ENCODE measurements around the gene TYMP. TPM values are rescaled to one million over a fixed set of nuclear protein-coding genes. Genes with fewer than 3 reads are reported as not detected.

TYMP gene
- polyA plus RNA-seq, 1 donor, result 2.8 TPM

- DNase-seq (ENCODE audit: low read depth), result no peak
These were observed 44.3 kb downstream of the TYMP start for GRCh38 chr22:50485221-50486131.

DNA sequence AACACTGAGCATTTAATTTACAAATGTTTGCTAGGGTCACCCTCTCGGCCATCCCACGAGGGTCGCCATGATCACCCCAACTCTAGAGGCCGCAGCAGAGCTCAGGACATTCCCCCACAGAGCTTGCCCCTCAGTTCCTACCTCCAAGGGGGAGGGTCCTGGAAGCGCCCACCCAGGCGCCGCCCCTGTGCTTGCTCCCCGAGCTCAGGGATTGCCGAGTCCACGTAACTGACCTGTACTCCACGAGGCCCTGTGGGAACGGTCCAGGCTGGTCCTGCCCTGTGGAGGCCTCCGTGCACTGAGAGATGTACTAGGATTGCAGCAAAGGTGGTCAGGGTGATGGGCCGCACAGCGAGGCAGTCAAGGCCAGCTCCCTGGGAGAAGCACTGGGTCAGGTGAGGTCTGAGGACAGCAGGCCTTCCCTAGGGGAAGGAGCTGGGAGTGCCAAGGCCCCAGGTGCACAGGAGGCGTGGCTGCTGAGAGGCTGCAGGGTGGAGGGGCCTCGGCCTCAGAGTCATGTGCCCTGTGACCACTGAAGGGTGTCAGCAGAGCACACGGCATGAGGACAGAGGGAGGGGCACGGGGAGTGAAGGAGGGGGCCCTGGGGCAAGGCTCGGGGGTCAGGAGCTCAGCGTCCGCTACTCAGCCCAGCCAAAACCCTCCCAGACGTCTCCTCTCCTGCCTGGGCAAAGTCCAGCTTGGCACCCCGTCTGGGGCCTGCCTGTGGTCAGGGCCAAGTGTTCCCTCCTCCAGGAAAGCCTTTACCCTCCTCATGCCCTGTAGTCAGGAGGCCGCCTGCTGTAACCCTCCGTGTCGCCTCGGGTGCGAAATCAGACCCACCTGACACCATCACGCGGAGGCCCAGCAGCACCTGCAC, 45.6 kb downstream of the TYMP start:
- no peak for DNase-seq (ENCODE audit: low read depth)

DNA sequence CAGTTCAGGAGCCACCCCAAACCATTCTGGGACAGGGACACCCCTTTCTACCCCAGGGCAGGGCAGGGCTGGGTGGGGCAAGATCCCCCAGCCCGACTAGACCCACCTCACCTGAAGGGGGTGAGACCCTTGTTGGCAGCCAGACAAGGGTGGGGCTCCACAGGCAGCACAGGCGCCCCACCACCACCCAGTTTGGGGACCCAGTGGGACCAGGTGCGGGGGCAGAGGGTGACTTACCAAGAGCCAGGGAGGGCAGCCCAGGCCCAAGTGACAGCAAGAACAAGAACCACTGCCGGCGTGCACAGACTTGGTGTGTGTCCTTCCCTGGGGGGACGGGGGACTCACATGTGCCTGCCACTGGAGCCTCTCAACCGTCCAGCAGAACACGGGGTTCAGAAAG, 46.3 kb downstream of the TYMP start:
- DNase-seq (ENCODE audit: low read depth), result no peak

DNA sequence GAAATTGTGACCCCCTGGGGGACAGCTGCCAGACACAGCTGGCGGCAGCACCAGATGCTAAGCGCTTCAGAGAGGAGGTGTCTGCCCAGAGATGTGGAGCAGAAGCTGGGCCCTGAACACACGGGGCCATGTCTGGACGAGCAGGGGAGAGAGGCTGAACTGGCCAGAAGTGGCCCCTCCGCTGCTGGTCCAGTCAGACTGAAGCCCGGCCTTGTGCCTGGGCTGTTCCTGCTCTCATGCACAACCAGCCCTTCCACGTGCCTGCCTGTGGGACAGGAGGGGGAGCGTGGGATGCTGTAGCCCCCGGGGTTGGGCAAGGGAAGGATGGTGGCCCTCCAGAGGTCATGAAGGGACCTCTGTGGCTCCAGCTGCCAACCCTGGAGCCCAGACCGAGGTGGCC, 46.7 kb downstream of the TYMP start:
- no peak for DNase-seq (ENCODE audit: low read depth)

DNA sequence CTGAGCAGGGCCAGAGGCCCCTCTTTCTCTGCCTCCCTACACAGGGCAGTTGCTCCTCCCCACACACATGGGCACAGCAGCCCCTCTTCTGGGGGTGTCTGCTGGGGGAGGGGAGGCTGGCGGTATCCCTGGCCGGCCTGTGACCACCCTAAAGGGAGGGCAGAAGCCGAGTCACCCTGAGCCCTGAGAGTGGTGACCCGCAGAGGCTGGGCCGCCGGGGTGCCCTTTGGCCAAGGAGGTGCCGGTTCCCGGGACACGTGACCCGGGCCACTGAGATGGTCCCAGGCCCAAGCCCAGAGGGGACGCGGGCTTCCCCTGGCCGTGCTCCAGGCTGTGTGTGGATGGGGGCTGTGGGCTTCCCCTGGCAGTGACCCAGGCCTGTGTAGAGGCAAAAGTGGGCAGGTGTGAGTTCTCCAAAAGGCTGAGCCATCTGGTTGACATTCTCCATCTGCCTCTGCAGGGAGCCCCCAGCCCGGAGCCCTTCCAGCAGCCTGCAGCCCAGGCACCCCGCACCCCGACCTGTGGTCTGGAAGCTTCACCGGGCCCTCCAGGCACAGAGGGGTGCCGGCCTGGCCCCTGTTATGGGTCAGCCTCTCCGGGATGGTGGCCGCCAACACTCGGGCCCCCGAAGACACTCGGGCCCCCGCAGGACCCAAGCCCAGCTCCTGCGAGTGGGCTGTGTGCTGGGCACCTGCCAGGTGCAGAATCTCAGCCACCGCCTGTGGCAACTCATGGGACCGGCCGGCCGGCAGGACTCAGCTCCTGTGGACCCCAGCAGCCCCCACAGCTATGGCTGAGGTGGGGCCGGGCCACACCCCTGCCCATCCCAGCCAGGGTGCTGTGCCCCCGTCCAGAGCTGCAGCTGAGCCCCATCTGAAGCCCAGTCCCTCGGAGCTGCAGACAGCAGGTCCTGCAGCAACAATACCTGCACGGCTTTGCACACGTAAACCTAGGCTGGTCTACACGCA, 47.4 kb downstream of the TYMP start:
- no peak for DNase-seq (ENCODE audit: low read depth)

- DNase-seq (ENCODE audit: low read depth), result no peak
These were observed 48.2 kb downstream of the TYMP start, which contains the start of gene ADM2 for GRCh38 chr22:50481440-50482106. TSS of gene ADM2 (plus strand) at chr22:50481543. CDS start at chr22:50481848, 305 bp downstream.

DNA sequence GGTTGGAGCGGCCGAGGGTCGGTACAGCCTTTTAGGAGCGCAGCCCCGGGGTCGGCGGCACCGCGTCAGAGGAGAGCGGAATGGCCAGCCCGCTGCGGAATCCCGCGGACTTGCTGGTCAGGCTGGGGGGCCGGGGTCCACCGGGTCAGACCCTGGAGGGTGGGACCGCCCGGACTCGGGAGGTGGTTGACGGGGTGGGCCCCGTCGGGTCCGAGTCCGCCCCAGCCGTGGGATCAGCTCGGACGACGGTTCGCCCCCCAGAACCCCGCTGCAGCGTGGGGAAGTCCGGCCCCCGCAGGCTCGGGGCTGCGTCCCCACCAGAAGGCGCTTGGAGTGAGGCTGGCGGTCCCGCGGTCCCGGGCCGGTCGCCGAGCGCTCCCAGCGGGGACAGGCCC, 48.8 kb downstream of the TYMP start:
- no peak for DNase-seq (ENCODE audit: low read depth)

- no peak for DNase-seq (ENCODE audit: low read depth)
These were observed 50.1 kb downstream of the TYMP start for GRCh38 chr22:50479721-50480120.

DNA sequence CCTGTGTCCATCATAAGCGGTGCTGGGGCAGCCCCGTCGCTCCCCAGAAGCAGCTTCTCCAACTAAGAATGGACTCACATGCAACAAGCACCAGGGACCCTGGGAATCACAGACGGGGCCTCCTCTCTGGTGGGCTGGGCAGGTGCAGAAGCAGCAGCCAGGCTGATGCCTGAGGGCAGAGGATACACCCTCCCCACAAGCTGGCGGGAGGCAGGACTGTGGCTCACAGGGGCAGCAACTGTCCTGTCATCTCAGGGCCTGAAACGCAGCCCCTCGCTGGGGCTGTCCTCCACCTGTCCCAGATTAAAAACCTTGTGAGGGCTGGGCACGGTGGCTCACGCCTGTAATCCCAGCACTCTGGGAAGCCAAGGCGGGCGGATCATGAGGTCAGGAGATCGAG, 51.9 kb downstream of the TYMP start:
- DNase-seq (ENCODE audit: low read depth), result no peak

DNA sequence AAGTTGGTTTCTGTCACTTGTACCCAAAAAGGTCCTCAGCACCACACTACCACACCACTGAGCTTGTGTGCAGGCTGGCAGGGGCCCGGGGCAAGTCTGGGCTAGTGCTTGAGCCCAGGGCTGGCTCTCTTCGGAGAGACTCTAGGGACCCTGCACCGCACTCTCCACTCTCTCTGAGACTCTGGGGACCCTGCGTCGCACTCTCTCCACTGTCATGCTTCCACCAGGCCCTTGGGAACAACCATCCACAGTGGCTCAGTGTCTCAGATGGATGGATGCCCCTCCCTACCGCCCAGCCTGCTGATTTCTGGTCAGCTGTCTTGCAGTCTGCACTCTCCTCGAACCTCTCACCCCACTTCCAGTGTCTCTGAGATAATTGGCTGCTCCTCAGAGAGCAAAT, 52.9 kb downstream of the TYMP start:
- no peak for DNase-seq (ENCODE audit: low read depth)

Other genes starting within 250 kb of the TYMP start
- 77.0 TPM for gene PLXNB2, start 222.4 kb downstream of the TYMP start, polyA plus RNA-seq (ENCODE audit: insufficient read length)
- 5.2 TPM for gene DENND6B, start 203.0 kb downstream of the TYMP start, polyA plus RNA-seq (ENCODE audit: insufficient read length)
- 35.5 TPM for gene PPP6R2, start 186.7 kb downstream of the TYMP start, polyA plus RNA-seq (ENCODE audit: insufficient read length)
- 39.9 TPM for gene SBF1, start 55.0 kb downstream of the TYMP start, polyA plus RNA-seq (ENCODE audit: insufficient read length)
- gene ADM2, start 48.5 kb downstream of the TYMP start, polyA plus RNA-seq (ENCODE audit: insufficient read length), result 0.30 TPM
- 0.15 TPM for gene MIOX, start 43.2 kb downstream of the TYMP start, polyA plus RNA-seq (ENCODE audit: insufficient read length)
- gene LMF2, start 22.3 kb downstream of the TYMP start, polyA plus RNA-seq (ENCODE audit: insufficient read length), result 36.6 TPM
- gene NCAPH2, start 21.8 kb downstream of the TYMP start, polyA plus RNA-seq (ENCODE audit: insufficient read length), result 31.3 TPM
- gene SCO2, start 4.4 kb downstream of the TYMP start, polyA plus RNA-seq (ENCODE audit: insufficient read length), result 1.6 TPM
- 0.03 TPM for gene KLHDC7B, start 15.9 kb upstream of the TYMP start, polyA plus RNA-seq (ENCODE audit: insufficient read length)
- gene SYCE3, start 32.9 kb upstream of the TYMP start, polyA plus RNA-seq (ENCODE audit: insufficient read length), result not detected
- 47.0 TPM for gene CPT1B, start 48.4 kb upstream of the TYMP start, polyA plus RNA-seq (ENCODE audit: insufficient read length)
- gene CHKB, start 52.8 kb upstream of the TYMP start, polyA plus RNA-seq (ENCODE audit: insufficient read length), result 41.1 TPM
- gene MAPK8IP2, start 70.8 kb upstream of the TYMP start, polyA plus RNA-seq (ENCODE audit: insufficient read length), result 0.51 TPM
- 13.2 TPM for gene ARSA, start 98.1 kb upstream of the TYMP start, polyA plus RNA-seq (ENCODE audit: insufficient read length)
- gene SHANK3, start 142.8 kb upstream of the TYMP start, polyA plus RNA-seq (ENCODE audit: insufficient read length), result 17.8 TPM
- 0.42 TPM for gene ACR, start 208.2 kb upstream of the TYMP start, polyA plus RNA-seq (ENCODE audit: insufficient read length)

Data from forelimb muscle (tissue), 1 donor.